ENCODE measurements around the gene NPY4R2.
"Not testable (repeated sequence)": the region's sequence is repeated elsewhere in the genome, so short reads cannot be mapped to it uniquely, and the experiment has no call there.

NPY4R2 gene, protein sequence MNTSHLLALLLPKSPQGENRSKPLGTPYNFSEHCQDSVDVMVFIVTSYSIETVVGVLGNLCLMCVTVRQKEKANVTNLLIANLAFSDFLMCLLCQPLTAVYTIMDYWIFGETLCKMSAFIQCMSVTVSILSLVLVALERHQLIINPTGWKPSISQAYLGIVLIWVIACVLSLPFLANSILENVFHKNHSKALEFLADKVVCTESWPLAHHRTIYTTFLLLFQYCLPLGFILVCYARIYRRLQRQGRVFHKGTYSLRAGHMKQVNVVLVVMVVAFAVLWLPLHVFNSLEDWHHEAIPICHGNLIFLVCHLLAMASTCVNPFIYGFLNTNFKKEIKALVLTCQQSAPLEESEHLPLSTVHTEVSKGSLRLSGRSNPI

DNA sequence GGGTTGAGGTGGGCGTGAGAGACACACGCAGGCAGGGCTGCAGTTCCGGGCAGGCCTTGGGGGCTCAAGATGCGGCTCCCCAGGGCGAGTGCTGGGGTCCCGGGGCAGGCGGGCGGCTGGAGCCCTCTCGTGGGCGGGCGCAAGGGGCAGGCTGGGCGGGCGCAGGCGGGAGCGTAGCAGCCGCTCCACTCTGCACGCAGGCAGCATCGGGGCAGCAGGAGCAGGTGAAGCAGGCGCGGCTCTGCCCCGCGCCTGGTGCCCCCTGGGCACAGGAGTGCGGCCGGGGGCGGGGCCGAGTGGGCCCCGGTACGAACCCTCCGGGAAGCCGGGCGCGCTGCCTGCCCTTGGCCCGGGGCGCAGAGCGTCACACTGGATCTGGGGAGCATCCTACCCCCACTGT, at the start of gene NPY4R2:
TSS of gene NPY4R2 (plus strand) at position 188 of the 400 bp plus-strand sequence. CDS start 3,326 bp downstream, outside the sequence.
- DNase-seq = not testable (repeated sequence)

GRCh38 chr10:47870887-47871286, 47.6 kb upstream of the NPY4R2 start:
- not testable (repeated sequence) for DNase-seq

DNA sequence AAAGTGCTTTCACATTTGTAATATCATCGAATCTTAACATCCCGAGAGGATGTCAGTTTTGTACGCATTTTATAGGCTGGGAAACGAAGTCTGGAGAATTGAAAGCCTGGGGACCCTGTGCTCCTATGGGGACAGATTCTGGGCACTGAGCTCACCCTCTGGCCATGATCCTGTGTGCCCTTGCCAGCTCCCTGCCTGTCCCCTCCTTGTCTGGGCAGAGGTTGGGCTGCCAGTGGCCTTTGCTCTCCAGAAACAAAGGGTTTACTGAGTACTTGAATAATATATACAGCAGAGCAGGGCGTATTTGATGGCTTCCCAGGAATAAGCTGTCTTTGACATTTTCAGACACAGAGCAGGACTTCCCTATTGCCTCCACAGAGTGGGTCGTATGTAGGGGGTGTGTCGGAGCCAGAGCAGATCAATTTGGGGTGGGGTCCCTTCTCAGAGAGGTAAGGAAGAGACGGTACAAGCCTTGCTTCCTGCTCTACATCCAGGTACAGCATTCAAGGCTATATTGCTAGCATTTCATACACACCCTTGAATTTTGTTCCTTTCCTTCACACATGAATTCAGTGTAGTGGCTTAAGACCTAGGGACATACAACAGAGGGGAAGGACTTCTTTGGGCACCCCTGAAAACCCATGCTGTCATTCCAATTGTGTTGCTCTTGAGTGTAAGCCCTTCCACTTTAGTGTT, 46.8 kb upstream of the NPY4R2 start:
- DNase-seq = not testable (repeated sequence)

GRCh38 chr10:47872236-47872635, 46.2 kb upstream of the NPY4R2 start:
- DNase-seq = not testable (repeated sequence)

DNA sequence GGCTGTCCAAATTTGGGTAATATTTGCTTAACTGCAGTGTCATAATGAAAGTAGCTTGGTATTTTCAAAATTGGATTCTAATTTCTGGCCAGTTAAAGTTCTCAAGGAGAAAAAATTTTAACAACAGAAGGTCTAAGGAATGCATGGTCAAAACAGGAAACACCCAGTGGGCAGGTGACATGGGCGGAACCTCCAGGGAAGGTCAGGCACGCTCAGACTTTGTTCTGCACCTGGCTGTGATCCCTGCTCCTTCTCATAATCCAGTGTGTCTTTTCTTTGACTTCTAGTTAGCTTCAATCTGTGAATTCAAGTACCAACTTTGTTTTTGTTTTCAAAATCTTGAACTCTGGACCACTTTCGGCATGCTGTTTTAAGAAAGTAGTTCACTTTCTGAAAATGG, 34.2 kb upstream of the NPY4R2 start:
- DNase-seq = not testable (repeated sequence)

- not testable (repeated sequence) for DNase-seq
These were observed 33.5 kb upstream of the NPY4R2 start for GRCh38 chr10:47884934-47885333.

- DNase-seq = not testable (repeated sequence)
These were observed 32.1 kb upstream of the NPY4R2 start for GRCh38 chr10:47886356-47886755.

GRCh38 chr10:47886827-47887226, 31.6 kb upstream of the NPY4R2 start:
- DNase-seq = not testable (repeated sequence)

GRCh38 chr10:47890737-47891136, 27.7 kb upstream of the NPY4R2 start:
- DNase-seq = not testable (repeated sequence)

DNA sequence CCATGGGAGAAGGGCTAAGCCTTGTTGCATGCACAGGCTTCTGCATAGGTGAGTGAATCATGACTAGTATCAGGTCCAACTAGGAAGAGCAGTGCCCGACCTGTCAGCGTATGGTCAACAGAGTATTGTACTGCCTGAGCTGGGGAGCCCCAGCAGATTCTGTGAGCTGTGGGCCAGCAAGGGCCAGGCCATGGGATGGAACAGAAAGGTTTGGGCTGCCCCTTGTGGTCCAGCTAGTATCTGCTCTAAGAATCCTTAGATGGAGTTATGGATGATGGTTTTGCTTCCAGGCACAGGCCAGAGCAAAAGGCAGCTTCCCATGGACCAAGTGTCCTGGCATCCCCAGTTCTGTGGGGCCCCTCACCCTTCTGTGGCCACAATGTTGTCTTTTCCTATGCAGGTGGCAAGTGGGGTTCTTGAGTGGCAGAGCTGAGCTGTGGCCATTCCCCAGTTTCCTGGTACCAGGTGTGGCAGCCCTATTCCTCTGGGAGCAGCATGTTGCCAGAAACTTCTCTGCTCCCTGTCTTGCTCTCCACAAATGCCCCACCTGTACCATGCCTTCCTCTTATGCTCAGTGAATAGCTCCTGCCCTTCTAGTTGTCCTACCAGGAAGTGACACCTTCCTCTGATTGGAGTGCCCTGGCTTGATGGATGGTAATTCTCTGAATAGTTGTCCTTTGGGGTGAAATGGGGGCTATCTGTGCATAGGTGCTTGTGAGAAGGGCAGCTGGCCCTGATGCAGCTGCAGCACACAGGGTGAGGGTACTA, 25.8 kb upstream of the NPY4R2 start:
- DNase-seq = not testable (repeated sequence)

DNA sequence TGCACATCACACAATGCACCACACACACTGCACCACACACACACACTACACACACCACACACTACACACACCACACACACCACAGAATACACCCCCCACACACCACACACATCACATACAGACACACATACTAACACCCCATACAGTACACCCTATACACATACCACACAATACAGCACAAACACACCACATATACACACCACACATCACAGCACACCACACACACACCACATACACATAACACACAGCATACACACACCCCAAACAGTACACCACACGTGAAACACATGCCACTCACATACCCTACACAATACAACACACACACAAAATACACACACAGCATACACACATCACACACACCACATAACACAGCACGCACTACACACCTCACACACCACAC, 23.9 kb upstream of the NPY4R2 start:
- DNase-seq = not testable (repeated sequence)

- not testable (repeated sequence) for DNase-seq
These were observed 20.6 kb upstream of the NPY4R2 start for GRCh38 chr10:47897813-47898212.

DNA sequence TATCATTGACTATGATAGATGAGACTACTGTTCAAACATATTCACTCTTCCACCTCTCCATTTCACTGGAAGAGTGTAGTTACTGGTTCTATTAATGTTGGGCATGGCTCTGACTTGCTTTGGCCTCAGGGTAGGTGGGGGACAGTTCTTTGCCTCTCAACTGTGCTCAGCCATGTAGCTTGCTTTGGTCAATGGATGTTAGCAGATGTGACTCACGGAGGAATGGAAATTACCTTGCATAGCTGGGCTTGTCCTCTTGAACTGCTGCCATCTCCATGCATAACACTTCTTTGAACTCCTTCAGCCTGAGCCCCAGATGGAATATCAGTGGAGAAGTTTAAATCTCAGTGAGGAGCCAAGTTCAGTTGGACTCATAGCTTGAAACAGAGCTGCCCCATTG, 9.1 kb upstream of the NPY4R2 start:
- DNase-seq = not testable (repeated sequence)

DNA sequence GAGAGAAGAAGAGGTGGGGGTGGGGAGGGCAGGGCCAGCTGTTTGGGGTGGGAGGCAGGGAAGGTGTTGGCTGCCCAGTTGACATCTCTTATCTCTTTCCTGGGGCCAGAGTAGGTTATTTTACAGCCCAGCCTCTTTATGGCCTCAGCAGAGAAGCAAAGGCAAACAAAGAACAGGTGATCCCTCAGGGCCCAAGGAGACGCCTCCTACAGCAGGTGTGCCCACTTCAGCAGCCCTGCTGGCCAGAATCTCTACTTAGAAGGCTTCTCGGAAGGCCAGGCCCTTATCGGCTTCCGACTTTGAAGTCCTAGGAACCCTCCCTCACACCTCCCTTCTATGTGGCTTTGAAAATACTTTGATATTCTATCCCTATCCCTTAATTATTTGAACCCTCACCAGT, 8.0 kb upstream of the NPY4R2 start:
- not testable (repeated sequence) for DNase-seq

GRCh38 chr10:47914052-47914451, 4.4 kb upstream of the NPY4R2 start:
- DNase-seq = not testable (repeated sequence)

GRCh38 chr10:47915849-47916548, 2.5 kb upstream of the NPY4R2 start:
- DNase-seq = not testable (repeated sequence)

DNA sequence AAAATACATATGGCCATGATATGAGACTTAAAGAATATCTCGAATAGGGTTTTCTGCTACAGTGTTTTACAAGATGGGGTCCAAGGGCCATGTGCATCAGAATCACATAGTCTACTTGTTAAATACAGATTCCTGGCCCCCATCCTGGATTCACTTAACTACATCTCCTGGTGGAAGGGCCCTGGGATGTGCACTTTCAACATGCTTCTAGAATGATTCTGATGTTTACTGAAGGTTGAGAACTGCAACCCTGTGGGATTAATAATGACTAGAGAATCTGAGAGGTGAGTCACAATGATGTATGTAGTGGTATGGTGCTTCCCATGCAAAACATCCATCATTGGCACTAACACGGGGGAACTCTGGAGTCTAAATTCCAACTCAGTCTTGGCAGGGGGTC, 2.1 kb downstream of the NPY4R2 start:
- DNase-seq = not testable (repeated sequence)

GRCh38 chr10:47922503-47922902, 4.0 kb downstream of the NPY4R2 start:
- not testable (repeated sequence) for DNase-seq

DNA sequence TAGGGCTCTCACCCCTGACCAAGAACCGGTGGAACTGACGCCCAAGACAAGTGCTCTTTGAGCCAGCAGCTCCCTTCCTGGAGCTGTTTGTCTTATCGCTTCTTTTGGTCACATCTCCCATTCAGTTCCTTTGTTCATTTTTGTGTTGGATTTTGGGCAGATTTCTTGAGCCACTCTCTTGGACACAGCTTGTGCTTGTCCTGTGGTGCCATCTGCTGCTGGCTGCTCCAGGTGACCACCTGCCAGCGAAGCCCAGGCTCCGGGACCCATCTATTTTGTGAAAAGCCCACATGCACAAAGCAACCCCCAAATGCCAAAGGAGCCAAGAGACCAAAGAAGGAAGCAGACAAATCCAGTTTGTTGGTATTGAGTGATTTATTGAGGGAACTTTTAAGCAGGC, 6.2 kb downstream of the NPY4R2 start:
- not testable (repeated sequence) for DNase-seq

GRCh38 chr10:47927147-47927916, 8.9 kb downstream of the NPY4R2 start:
- not testable (repeated sequence) for DNase-seq

- not testable (repeated sequence) for DNase-seq
These were observed 9.8 kb downstream of the NPY4R2 start for GRCh38 chr10:47928225-47928624.

GRCh38 chr10:47932824-47933223, 14.4 kb downstream of the NPY4R2 start:
- not testable (repeated sequence) for DNase-seq

Measured in NCI-H2029 treated with DMSO at 0.1 percent for 48 hours (cell line).